HepG2 (cell line): Measurements from ENCODE around the gene IQCH.

Experiments
- JUND ChIP-seq: sonication (generic); formaldehyde crosslinking; IDR thresholded peaks from 2 replicates; pipeline ENCODE4 v1.8.0; 2022; ENCODE audit warnings: mild to moderate bottlenecking, missing genetic modification reagents
- NR2C2 ChIP-seq: sonication (generic); formaldehyde crosslinking; IDR thresholded peaks from 2 replicates; pipeline ENCODE4 v1.4.0; 2020; ENCODE audit warnings: missing genetic modification reagents, mild to moderate bottlenecking, moderate library complexity, borderline replicate concordance
- POLR2A ChIP-seq, 2 experiments: IDR thresholded peaks; 2 replicates each; pipeline ENCODE4 v1.6.1; 2011; ENCODE audit warnings: low read depth in 2 of 2, low read length in 2 of 2, mild to moderate bottlenecking in 1 of 2, moderate library complexity in 1 of 2; ENCODE audit not compliant: insufficient read depth in 1 of 2
- RNF2 ChIP-seq: fragments of 450-650 bp; conservative IDR thresholded peaks from 2 replicates; pipeline ENCODE4 v1.6.1; 2016; ENCODE audit warnings: low read depth

DNA sequence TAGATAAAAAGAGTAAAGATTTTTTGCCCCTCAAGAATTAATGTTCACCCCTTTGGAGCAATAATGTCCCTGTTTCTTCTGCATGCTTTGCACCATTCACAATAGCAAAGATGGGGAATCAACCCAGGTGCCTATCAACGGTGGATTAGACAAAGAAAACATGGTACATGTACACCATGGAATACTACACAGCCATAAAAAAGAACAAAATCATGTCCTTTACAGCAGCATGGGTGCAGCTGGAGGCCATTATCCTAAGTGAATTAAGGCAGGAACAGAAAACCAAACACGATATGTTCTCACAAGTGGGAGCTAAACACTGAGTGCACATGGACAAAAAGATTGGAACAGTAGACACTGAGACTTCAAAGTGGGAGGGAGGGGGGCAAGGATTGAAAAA is 35.3 kb upstream of the IQCH start:
- TF ChIP-seq POLR2A (IDR thresholded peaks at IDR 0.05; ENCODE audit: insufficient read depth in 1 of 2, low read depth in 2 of 2, low read length in 2 of 2): no peak
- TF ChIP-seq NR2C2 (CRISPR knock-in tag): no peak
- TF ChIP-seq RNF2: no peak
- no peak for TF ChIP-seq JUND (CRISPR knock-in tag)
